ENCODE data around the gene CRB2. TPM values are rescaled to one million over a fixed set of nuclear protein-coding genes. Genes with fewer than 3 reads are reported as not detected.

Gene CRB2
- total RNA-seq, 6 donors from 2014 or later: 0.13 to 0.23 TPM; not detected in 4

- no peak overlapping the region for H3K4me3 ChIP-seq
- DNase-seq: no peak
- H3K36me3 ChIP-seq: no peaks in the 10 kb centered on the region
- H3K27ac ChIP-seq: no peak overlapping the region
- no peaks in the 10 kb centered on the region for H3K4me1 ChIP-seq
- TF ChIP-seq CTCF (IDR thresholded peaks at IDR 0.05): no peak
- TF ChIP-seq POLR2AphosphoS5 (IDR thresholded peaks at IDR 0.05): no peak
- TF ChIP-seq POLR2A (IDR thresholded peaks at IDR 0.05): no peak
- no peaks in the 10 kb centered on the region for H3K27me3 ChIP-seq
- peak in 1 of 2 donors; percentile 28 for ATAC-seq (ENCODE audit: low FRiP score in 2 of 2)
- 87 to 93% methylated on average over 6 of the region's 6 CpGs for WGBS, 2 donors
- no peaks in the 10 kb centered on the region for H3K9me3 ChIP-seq
Observed at GRCh38 chr9:123425836-123426365, 69.9 kb downstream of the CRB2 start.

- H3K9me3 ChIP-seq: no peaks in the 10 kb centered on the region
- no peak for ATAC-seq (ENCODE audit: low FRiP score in 2 of 2)
- DNase-seq: no peak
- H3K27ac ChIP-seq: no peak overlapping the region
- H3K4me3 ChIP-seq: no peak overlapping the region
- no peaks in the 10 kb centered on the region for H3K36me3 ChIP-seq
- H3K4me1 ChIP-seq: no peaks in the 10 kb centered on the region
- H3K27me3 ChIP-seq: no peaks in the 10 kb centered on the region
- 67 to 88% methylated on average over 2 of the region's 2 CpGs for WGBS, 2 donors
- no peak for TF ChIP-seq POLR2A (IDR thresholded peaks at IDR 0.05)
- no peak for TF ChIP-seq EP300 (IDR thresholded peaks at IDR 0.05)
- no peak for TF ChIP-seq POLR2AphosphoS5 (IDR thresholded peaks at IDR 0.05)
- no peak for TF ChIP-seq CTCF (IDR thresholded peaks at IDR 0.05)
Observed at GRCh38 chr9:123426406-123426805, 70.4 kb downstream of the CRB2 start.

Small RNA genes lying within 50 kb of the gene (small RNA-seq; reads per million reads assigned to genes)
- gene MIR601: 0 reads per million in 4 donors

Other genes starting within 250 kb of the CRB2 start
- gene STRBP, start 87.6 kb upstream of the CRB2 start, total RNA-seq: 10 to 100 TPM; 10.2 to 61.8 (median 17.8) TPM

All from upper lobe of left lung (tissue), 6 donors.